ENCODE data around the gene NLRP9. TPM values are rescaled to one million over a fixed set of nuclear protein-coding genes. Genes with fewer than 3 reads are reported as not detected.

Gene NLRP9
- polyA plus RNA-seq, 1 experiment: not detected

DNA sequence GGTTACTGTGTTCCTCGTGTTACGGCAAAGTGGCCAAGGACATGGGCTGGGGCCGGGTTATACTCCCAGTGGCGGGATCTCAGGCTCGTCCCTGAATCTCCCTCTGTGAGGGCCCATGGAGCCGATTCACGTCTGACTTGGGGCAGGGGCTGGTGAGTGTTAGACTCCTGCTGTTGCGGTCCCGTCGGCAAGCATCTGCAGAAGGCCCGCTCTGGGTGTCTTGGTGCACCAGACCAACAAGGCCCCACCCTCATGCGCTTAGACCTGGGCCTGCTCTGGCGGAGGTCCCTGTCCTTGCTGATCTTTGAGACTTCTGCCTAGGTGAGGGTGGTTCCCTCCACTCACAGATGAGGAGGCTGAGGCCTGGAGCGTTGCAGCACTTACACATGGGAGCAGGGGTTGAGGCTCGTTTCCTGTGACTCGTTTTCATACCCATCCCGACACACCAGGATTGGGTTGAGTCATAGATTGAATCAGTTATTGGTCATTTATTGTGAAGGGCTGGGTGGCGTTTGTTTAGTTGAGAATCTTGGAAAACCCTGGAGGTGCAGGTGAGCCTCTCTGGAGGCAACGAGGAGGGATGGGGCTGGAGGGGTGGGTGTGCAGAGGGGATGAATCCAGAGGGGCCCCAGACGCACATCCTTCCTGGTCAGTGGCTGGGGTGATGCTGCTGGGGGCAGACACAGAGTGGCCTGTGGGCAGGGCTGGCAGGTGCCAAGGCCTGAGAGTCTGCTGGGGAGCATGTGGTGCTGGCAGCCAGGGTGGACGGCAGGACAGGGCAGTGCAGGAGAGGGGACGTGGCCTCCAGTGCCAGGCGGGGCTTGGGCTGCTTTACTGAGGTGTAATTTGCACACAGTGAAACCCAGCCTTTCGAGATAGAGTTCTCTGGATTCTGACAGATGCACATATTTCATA lies 58.6 kb downstream of the NLRP9 start:
- no peaks in the 10 kb centered on the region; the same call in 1 of the 2 replicates for H3K9me3 ChIP-seq (ENCODE audit: control insufficient read depth, insufficient read depth, low read length)
- POLR2A ChIA-PET: no interaction called here
- no peak overlapping the region for H3K4me3 ChIP-seq (ENCODE audit: low read depth, low read length)
- no peaks in the 10 kb centered on the region for H3K27me3 ChIP-seq (ENCODE audit: control insufficient read depth, insufficient read depth, low read length)
- TF ChIP-seq, protein P1, sequence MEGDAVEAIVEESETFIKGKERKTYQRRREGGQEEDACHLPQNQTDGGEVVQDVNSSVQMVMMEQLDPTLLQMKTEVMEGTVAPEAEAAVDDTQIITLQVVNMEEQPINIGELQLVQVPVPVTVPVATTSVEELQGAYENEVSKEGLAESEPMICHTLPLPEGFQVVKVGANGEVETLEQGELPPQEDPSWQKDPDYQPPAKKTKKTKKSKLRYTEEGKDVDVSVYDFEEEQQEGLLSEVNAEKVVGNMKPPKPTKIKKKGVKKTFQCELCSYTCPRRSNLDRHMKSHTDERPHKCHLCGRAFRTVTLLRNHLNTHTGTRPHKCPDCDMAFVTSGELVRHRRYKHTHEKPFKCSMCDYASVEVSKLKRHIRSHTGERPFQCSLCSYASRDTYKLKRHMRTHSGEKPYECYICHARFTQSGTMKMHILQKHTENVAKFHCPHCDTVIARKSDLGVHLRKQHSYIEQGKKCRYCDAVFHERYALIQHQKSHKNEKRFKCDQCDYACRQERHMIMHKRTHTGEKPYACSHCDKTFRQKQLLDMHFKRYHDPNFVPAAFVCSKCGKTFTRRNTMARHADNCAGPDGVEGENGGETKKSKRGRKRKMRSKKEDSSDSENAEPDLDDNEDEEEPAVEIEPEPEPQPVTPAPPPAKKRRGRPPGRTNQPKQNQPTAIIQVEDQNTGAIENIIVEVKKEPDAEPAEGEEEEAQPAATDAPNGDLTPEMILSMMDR (IDR thresholded peaks at IDR 0.05; ENCODE audit: low read depth, low read length): no peak
- DNase-seq (ENCODE audit: low read depth, low spot score): no peak
- no peak overlapping the region for H3K27ac ChIP-seq (ENCODE audit: low read depth, low read length)
- CTCF ChIA-PET: no interaction called here

DNA sequence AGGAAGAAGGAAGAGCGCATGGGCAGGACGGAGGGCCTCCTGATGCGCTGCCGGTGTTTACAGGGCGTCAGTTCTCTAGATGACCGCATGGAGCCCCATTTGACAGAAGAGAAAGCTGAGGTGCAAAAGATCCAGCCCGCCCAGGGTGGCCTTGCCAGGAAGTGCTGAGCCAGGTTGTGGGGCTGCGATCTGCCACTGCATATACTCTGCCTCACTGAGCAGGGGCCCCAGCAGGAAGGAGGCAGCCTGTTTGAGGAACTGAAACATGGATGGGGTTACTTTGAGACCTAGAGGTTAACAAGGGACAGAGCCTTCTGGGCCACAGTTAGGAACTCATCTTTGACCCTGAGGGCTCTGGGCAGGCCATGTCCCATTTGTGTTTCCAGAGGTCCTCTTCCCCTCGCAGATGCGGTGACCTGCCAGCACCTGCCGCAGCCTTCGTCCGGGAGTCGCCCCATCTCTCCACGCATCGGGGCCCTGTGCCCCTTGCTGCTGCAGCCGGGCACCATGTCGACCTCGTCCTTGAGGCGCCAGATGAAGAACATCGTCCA lies 60.0 kb downstream of the NLRP9 start:
- Histone ChIP-seq H3K27me3 (ENCODE audit: control insufficient read depth, insufficient read depth, low read length) (no peaks in the 10 kb centered on the region), H3K4me3 (ENCODE audit: low read depth, low read length) (no peak overlapping the region), H3K9me3 (ENCODE audit: control insufficient read depth, insufficient read depth, low read length) (no peaks in the 10 kb centered on the region; the same call in 1 of the 2 replicates), H3K27ac (ENCODE audit: low read depth, low read length) (peak overlapping the region; percentile 11)
- POLR2A ChIA-PET: no interaction called here
- TF ChIP-seq, protein P1 (IDR thresholded peaks at IDR 0.05; ENCODE audit: low read depth, low read length): no peak
- DNase-seq (ENCODE audit: low read depth, low spot score): no peak
- CTCF ChIA-PET: no interaction called here

DNA sequence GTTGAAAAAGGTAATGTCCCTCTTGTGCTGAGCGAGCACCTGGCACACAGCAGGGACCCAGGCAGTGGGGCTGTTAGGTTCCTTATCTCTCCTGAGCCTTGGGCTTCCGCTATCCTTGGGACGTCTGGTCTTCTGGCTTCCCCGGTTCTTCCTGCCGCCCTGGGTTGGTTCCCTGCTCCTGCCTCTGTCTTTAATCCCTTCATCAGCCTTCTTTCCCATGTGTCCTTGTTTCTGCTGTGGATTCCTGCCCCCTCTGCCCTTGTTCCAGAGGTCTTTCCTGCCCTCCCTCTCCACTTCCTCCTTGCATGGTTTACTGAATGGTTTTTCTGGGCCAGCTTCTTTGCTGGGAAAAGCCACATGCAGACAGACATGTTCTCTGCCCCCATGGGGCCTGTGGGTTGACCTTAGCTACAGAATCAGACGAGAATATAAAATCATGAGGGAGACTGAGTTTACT lies 60.6 kb downstream of the NLRP9 start:
- POLR2A ChIA-PET: no interaction called here
- Histone ChIP-seq H3K27me3 (ENCODE audit: control insufficient read depth, insufficient read depth, low read length) (no peaks in the 10 kb centered on the region), H3K27ac (ENCODE audit: low read depth, low read length) (peak overlapping the region; percentile 11), H3K9me3 (ENCODE audit: control insufficient read depth, insufficient read depth, low read length) (no peaks in the 10 kb centered on the region; the same call in 1 of the 2 replicates), H3K4me3 (ENCODE audit: low read depth, low read length) (no peak overlapping the region)
- CTCF ChIA-PET: no interaction called here
- no peak for DNase-seq (ENCODE audit: low read depth, low spot score)
- TF ChIP-seq, protein P1 (IDR thresholded peaks at IDR 0.05; ENCODE audit: low read depth, low read length): no peak

- DNase-seq (ENCODE audit: low read depth, low spot score): no peak
- TF ChIP-seq, protein P1 (IDR thresholded peaks at IDR 0.05; ENCODE audit: low read depth, low read length): no peak
- Histone ChIP-seq H3K4me3 (ENCODE audit: low read depth, low read length) (peak overlapping the region; percentile 5), H3K27me3 (ENCODE audit: control insufficient read depth, insufficient read depth, low read length) (no peaks in the 10 kb centered on the region), H3K9me3 (ENCODE audit: control insufficient read depth, insufficient read depth, low read length) (no peaks in the 10 kb centered on the region; the same call in 1 of the 2 replicates), H3K27ac (ENCODE audit: low read depth, low read length) (no peak overlapping the region)
- ChIA-PET CTCF (interaction anchor here (1.1 kb wide), 1 partner anchor 23 kb away, joined by 3 read pairs; no protein-coding TSS in a partner anchor), POLR2A (no interaction called here)
Measured at GRCh38 chr19:55676889-55677505, 61.2 kb downstream of the NLRP9 start.
